ENCODE results near the gene FZR1. TPM values are rescaled to one million over a fixed set of nuclear protein-coding genes. Genes with fewer than 3 reads are reported as not detected.

Gene FZR1
- total and polyA plus RNA-seq, 5 experiments from 2014 or later, result 8.1 to 65.1 (median 11.8) TPM

- Mint-ChIP-seq H3K9me3 (peaks cover 0 to 3% (median 0%) of the 10 kb centered on the region in 9 donors), H3K36me3 (peaks cover 0 to 21% (median 6%) of the 10 kb centered on the region in 3 donors), H3K27me3 (no peaks in the 10 kb centered on the region), H3K4me3 (no peak overlapping the region), H3K27ac (peak overlapping the region in 1 of 10 donors; percentile 40), H3K4me1 (peaks cover 0 to 2% (median under 1%) of the 10 kb centered on the region in 4 donors)
- POLR2A ChIA-PET, result interaction anchor here (1.4 kb wide), 2 partner anchors 12 to 17 kb away, joined by 3 to 6 read pairs; partner anchors contain the start of gene MFSD12
- DNase-seq, result no peak
- ATAC-seq, result no peak
Observed at GRCh38 chr19:3539756-3540118, 33.6 kb downstream of the FZR1 start.

GRCh38 chr19:3543150-3544057 is 37.3 kb downstream of the FZR1 start:
- no peak for DNase-seq
- ATAC-seq, result no peak
- Mint-ChIP-seq H3K4me3 (no peak overlapping the region), H3K9me3 (peaks cover 0 to 3% (median 0%) of the 10 kb centered on the region in 9 donors), H3K27ac (peak overlapping the region in 1 of 10 donors; percentile 80), H3K27me3 (no peaks in the 10 kb centered on the region), H3K4me1 (peaks cover 7 to 12% (median 10%) of the 10 kb centered on the region in 4 donors), H3K36me3 (peaks cover 0 to 18% (median 6%) of the 10 kb centered on the region in 3 donors)
- POLR2A ChIA-PET, result no interaction called here

GRCh38 chr19:3544058-3544376 is 37.9 kb downstream of the FZR1 start:
- H3K9me3 Mint-ChIP-seq, result peaks cover 0 to 3% (median 0%) of the 10 kb centered on the region in 9 donors
- H3K4me3 Mint-ChIP-seq, result no peak overlapping the region
- DNase-seq, result no peak
- no peaks in the 10 kb centered on the region for H3K27me3 Mint-ChIP-seq
- peaks cover 0 to 20% (median 6%) of the 10 kb centered on the region in 3 donors for H3K36me3 Mint-ChIP-seq
- H3K27ac Mint-ChIP-seq, result no peak overlapping the region
- peaks cover 7 to 16% (median 12%) of the 10 kb centered on the region in 4 donors for H3K4me1 Mint-ChIP-seq
- POLR2A ChIA-PET, result interaction anchor here (2.9 kb wide), 1 partner anchor 12 kb away, joined by 30 read pairs; the partner anchor contains the start of gene MFSD12
- ATAC-seq, result no peak

- peak overlapping the region; percentile 43 to 84 (median 77) for H3K27ac Mint-ChIP-seq
- POLR2A ChIA-PET, result interaction anchor here (0.5 to 2.9 kb wide), 7 partner anchors 11 to 241 kb away, joined by 3 to 30 read pairs (median 5); partner anchors contain the start of genes GIPC3, HMG20B and MFSD12
- ATAC-seq, result peak; percentile 67 to 75
- H3K4me3 Mint-ChIP-seq, result no peak overlapping the region
- H3K27me3 Mint-ChIP-seq, result no peaks in the 10 kb centered on the region
- no peaks in the 10 kb centered on the region for H3K9me3 Mint-ChIP-seq
- peak; percentile 52 to 87 (median 74) for DNase-seq
- peaks cover 0 to 21% (median 0%) of the 10 kb centered on the region in 3 donors for H3K36me3 Mint-ChIP-seq
- H3K4me1 Mint-ChIP-seq, result peaks cover 7 to 21% (median 15%) of the 10 kb centered on the region in 4 donors
Observed at GRCh38 chr19:3544742-3545668, 38.9 kb downstream of the FZR1 start.

- Mint-ChIP-seq H3K27ac (peak overlapping the region in 5 of 10 donors; percentile 25 to 83 (median 76)), H3K4me1 (peaks cover 7 to 21% (median 15%) of the 10 kb centered on the region in 4 donors), H3K36me3 (peaks cover 0 to 21% (median 0%) of the 10 kb centered on the region in 3 donors), H3K4me3 (no peak overlapping the region), H3K27me3 (no peaks in the 10 kb centered on the region), H3K9me3 (no peaks in the 10 kb centered on the region)
- DNase-seq (no peak), ATAC-seq (no peak)
- POLR2A ChIA-PET, result interaction anchor here (0.5 to 2.9 kb wide), 7 partner anchors 10 to 242 kb away, joined by 3 to 30 read pairs (median 5); partner anchors contain the start of genes GIPC3, HMG20B and MFSD12
Observed at GRCh38 chr19:3545669-3546034, 39.5 kb downstream of the FZR1 start.

GRCh38 chr19:3546119-3546518 is 40.0 kb downstream of the FZR1 start:
- H3K4me1 Mint-ChIP-seq, result peaks cover 10 to 23% (median 20%) of the 10 kb centered on the region in 4 donors
- H3K27ac Mint-ChIP-seq, result peak overlapping the region in 2 of 10 donors; percentile 33 to 76
- DNase-seq (no peak), ATAC-seq (no peak)
- H3K27me3 Mint-ChIP-seq, result no peaks in the 10 kb centered on the region
- no peaks in the 10 kb centered on the region for H3K9me3 Mint-ChIP-seq
- POLR2A ChIA-PET, result interaction anchor here (0.5 to 2.9 kb wide), 5 partner anchors 10 to 242 kb away, joined by 3 to 30 read pairs (median 5); partner anchors contain the start of genes GIPC3 and MFSD12
- H3K36me3 Mint-ChIP-seq, result peaks cover 0 to 24% (median 0%) of the 10 kb centered on the region in 3 donors
- H3K4me3 Mint-ChIP-seq, result no peak overlapping the region

- DNase-seq, result peak in 1 of 10 donors; percentile 26
- ATAC-seq, result peak; percentile 13 to 33
- Mint-ChIP-seq H3K4me3 (no peak overlapping the region), H3K4me1 (peaks cover 15 to 28% (median 26%) of the 10 kb centered on the region in 4 donors), H3K27ac (peak overlapping the region in 4 of 10 donors; percentile 15 to 67 (median 40)), H3K27me3 (no peaks in the 10 kb centered on the region), H3K9me3 (no peaks in the 10 kb centered on the region), H3K36me3 (peaks cover 0 to 24% (median 0%) of the 10 kb centered on the region in 3 donors)
- POLR2A ChIA-PET, result no interaction called here
Observed at GRCh38 chr19:3547301-3547731, 41.2 kb downstream of the FZR1 start.

- no peak for ATAC-seq
- Mint-ChIP-seq H3K4me3 (no peak overlapping the region), H3K27ac (peak overlapping the region in 2 of 10 donors; percentile 61 to 67), H3K4me1 (peaks cover 15 to 34% (median 28%) of the 10 kb centered on the region in 4 donors), H3K27me3 (no peaks in the 10 kb centered on the region), H3K36me3 (peaks cover 0 to 24% (median 0%) of the 10 kb centered on the region in 3 donors), H3K9me3 (no peaks in the 10 kb centered on the region)
- POLR2A ChIA-PET, result interaction anchor here (1.4 kb wide), 1 partner anchor 61 kb away, joined by 4 read pairs; no protein-coding TSS in a partner anchor
- peak in 1 of 10 donors; percentile 15 for DNase-seq
Observed at GRCh38 chr19:3547767-3548282, 41.7 kb downstream of the FZR1 start.

- ATAC-seq (no peak), DNase-seq (no peak)
Observed at GRCh38 chr19:3548606-3549005, 42.5 kb downstream of the FZR1 start.

GRCh38 chr19:3549816-3550215 is 43.7 kb downstream of the FZR1 start:
- Mint-ChIP-seq H3K27ac (peak overlapping the region in 4 of 10 donors; percentile 41 to 52 (median 50)), H3K36me3 (peaks cover 0 to 24% (median 0%) of the 10 kb centered on the region in 3 donors), H3K9me3 (no peaks in the 10 kb centered on the region), H3K4me1 (peaks cover 19 to 47% (median 37%) of the 10 kb centered on the region in 4 donors), H3K27me3 (no peaks in the 10 kb centered on the region), H3K4me3 (no peak overlapping the region)
- POLR2A ChIA-PET, result no interaction called here
- DNase-seq (no peak), ATAC-seq (no peak)

More at GRCh38 chr19:3548606-3549005, 42.5 kb downstream of the FZR1 start:
- POLR2A ChIA-PET, result interaction anchor here (0.7 to 1.4 kb wide), 2 partner anchors 8 to 60 kb away, joined by 4 read pairs; partner anchors contain the start of gene MFSD12
- Mint-ChIP-seq H3K36me3 (peaks cover 0 to 24% (median 0%) of the 10 kb centered on the region in 3 donors), H3K27ac (peak overlapping the region in 3 of 10 donors; percentile 31 to 74 (median 65)), H3K4me1 (peaks cover 15 to 39% (median 30%) of the 10 kb centered on the region in 4 donors), H3K27me3 (no peaks in the 10 kb centered on the region), H3K9me3 (no peaks in the 10 kb centered on the region), H3K4me3 (no peak overlapping the region)

GRCh38 chr19:3550947-3551791 is 45.1 kb downstream of the FZR1 start:
- POLR2A ChIA-PET, result interaction anchor here (1.0 kb wide), 2 partner anchors 50 to 51 kb away, joined by 3 to 6 read pairs; partner anchors contain the start of gene DOHH
- peak overlapping the region in 6 of 10 donors; percentile 11 to 52 (median 20) for H3K4me3 Mint-ChIP-seq
- ATAC-seq (no peak), DNase-seq (no peak)
- peaks cover 20 to 51% (median 39%) of the 10 kb centered on the region in 4 donors for H3K4me1 Mint-ChIP-seq
- H3K27me3 Mint-ChIP-seq, result no peaks in the 10 kb centered on the region
- H3K36me3 Mint-ChIP-seq, result peaks cover 0 to 12% (median 0%) of the 10 kb centered on the region in 3 donors
- no peaks in the 10 kb centered on the region for H3K9me3 Mint-ChIP-seq
- peak overlapping the region in 9 of 10 donors; percentile 32 to 86 (median 76) for H3K27ac Mint-ChIP-seq

Measured in naive thymus-derived CD8-positive, alpha-beta T cell (primary cell).